ENCODE results near the gene KAT2B.

The KAT2B gene

GRCh38 chr3:20056725-20057611, 16.7 kb downstream of the KAT2B start:
- H3K4me3 ChIP-seq (ENCODE audit: low read length): no peak overlapping the region
- peaks cover 48% of the 10 kb centered on the region for H3K4me1 ChIP-seq (ENCODE audit: control insufficient read depth, insufficient read depth, low read length)
- no peaks in the 10 kb centered on the region for H3K27me3 ChIP-seq (ENCODE audit: control insufficient read depth, insufficient read depth, low read length)
- H3K9ac ChIP-seq (ENCODE audit: low read depth, low read length): peak overlapping the region; percentile 53
- H3K36me3 ChIP-seq (ENCODE audit: insufficient read depth, low read length): no peaks in the 10 kb centered on the region
- no peaks in the 10 kb centered on the region for H3K9me3 ChIP-seq (replicated peaks; ENCODE audit: low read length)
- peak overlapping the region; percentile 52 for H3K4me2 ChIP-seq (ENCODE audit: low read length)

- Histone ChIP-seq H3K4me3 (ENCODE audit: low read length) (no peak overlapping the region), H3K36me3 (ENCODE audit: insufficient read depth, low read length) (no peaks in the 10 kb centered on the region), H3K27me3 (ENCODE audit: control insufficient read depth, insufficient read depth, low read length) (no peaks in the 10 kb centered on the region), H3K9ac (ENCODE audit: low read depth, low read length) (peak overlapping the region; percentile 22), H3K4me1 (ENCODE audit: control insufficient read depth, insufficient read depth, low read length) (peaks cover 48% of the 10 kb centered on the region), H3K9me3 (replicated peaks; ENCODE audit: low read length) (no peaks in the 10 kb centered on the region), H3K4me2 (ENCODE audit: low read length) (peak overlapping the region; percentile 50)
Observed at GRCh38 chr3:20057612-20058180, 17.4 kb downstream of the KAT2B start.

- H3K9ac ChIP-seq (ENCODE audit: low read depth, low read length): no peak overlapping the region
- no peak overlapping the region for H3K4me3 ChIP-seq (ENCODE audit: low read length)
- no peaks in the 10 kb centered on the region for H3K9me3 ChIP-seq (replicated peaks; ENCODE audit: low read length)
- H3K4me2 ChIP-seq (ENCODE audit: low read length): no peak overlapping the region
- peaks cover 36% of the 10 kb centered on the region for H3K4me1 ChIP-seq (ENCODE audit: control insufficient read depth, insufficient read depth, low read length)
- no peaks in the 10 kb centered on the region for H3K27me3 ChIP-seq (ENCODE audit: control insufficient read depth, insufficient read depth, low read length)
- H3K36me3 ChIP-seq (ENCODE audit: insufficient read depth, low read length): no peaks in the 10 kb centered on the region
Observed at GRCh38 chr3:20059929-20060328, 19.7 kb downstream of the KAT2B start.

- Histone ChIP-seq H3K4me3 (ENCODE audit: low read length) (peak overlapping the region; percentile 50), H3K9ac (ENCODE audit: low read depth, low read length) (no peak overlapping the region), H3K4me1 (ENCODE audit: control insufficient read depth, insufficient read depth, low read length) (peaks cover 25% of the 10 kb centered on the region), H3K9me3 (replicated peaks; ENCODE audit: low read length) (no peaks in the 10 kb centered on the region), H3K36me3 (ENCODE audit: insufficient read depth, low read length) (no peaks in the 10 kb centered on the region), H3K27me3 (ENCODE audit: control insufficient read depth, insufficient read depth, low read length) (no peaks in the 10 kb centered on the region), H3K4me2 (ENCODE audit: low read length) (peak overlapping the region; percentile 71)
Observed at GRCh38 chr3:20060974-20061685, 20.9 kb downstream of the KAT2B start.

GRCh38 chr3:20062996-20063395, 22.8 kb downstream of the KAT2B start:
- no peaks in the 10 kb centered on the region for H3K36me3 ChIP-seq (ENCODE audit: insufficient read depth, low read length)
- H3K4me1 ChIP-seq (ENCODE audit: control insufficient read depth, insufficient read depth, low read length): peaks cover 14% of the 10 kb centered on the region
- H3K9me3 ChIP-seq (replicated peaks; ENCODE audit: low read length): no peaks in the 10 kb centered on the region
- no peaks in the 10 kb centered on the region for H3K27me3 ChIP-seq (ENCODE audit: control insufficient read depth, insufficient read depth, low read length)
- H3K4me2 ChIP-seq (ENCODE audit: low read length): no peak overlapping the region
- no peak overlapping the region for H3K4me3 ChIP-seq (ENCODE audit: low read length)
- no peak overlapping the region for H3K9ac ChIP-seq (ENCODE audit: low read depth, low read length)

GRCh38 chr3:20064387-20064786, 24.1 kb downstream of the KAT2B start:
- Histone ChIP-seq H3K4me3 (ENCODE audit: low read length) (no peak overlapping the region), H3K27me3 (ENCODE audit: control insufficient read depth, insufficient read depth, low read length) (no peaks in the 10 kb centered on the region), H3K4me2 (ENCODE audit: low read length) (no peak overlapping the region), H3K4me1 (ENCODE audit: control insufficient read depth, insufficient read depth, low read length) (peaks cover 19% of the 10 kb centered on the region), H3K36me3 (ENCODE audit: insufficient read depth, low read length) (no peaks in the 10 kb centered on the region), H3K9me3 (replicated peaks; ENCODE audit: low read length) (no peaks in the 10 kb centered on the region), H3K9ac (ENCODE audit: low read depth, low read length) (no peak overlapping the region)

GRCh38 chr3:20064796-20065564, 24.7 kb downstream of the KAT2B start:
- no peak overlapping the region for H3K4me3 ChIP-seq (ENCODE audit: low read length)
- no peaks in the 10 kb centered on the region for H3K27me3 ChIP-seq (ENCODE audit: control insufficient read depth, insufficient read depth, low read length)
- no peaks in the 10 kb centered on the region for H3K9me3 ChIP-seq (replicated peaks; ENCODE audit: low read length)
- H3K36me3 ChIP-seq (ENCODE audit: insufficient read depth, low read length): no peaks in the 10 kb centered on the region
- peaks cover 19% of the 10 kb centered on the region for H3K4me1 ChIP-seq (ENCODE audit: control insufficient read depth, insufficient read depth, low read length)
- no peak overlapping the region for H3K4me2 ChIP-seq (ENCODE audit: low read length)
- no peak overlapping the region for H3K9ac ChIP-seq (ENCODE audit: low read depth, low read length)

GRCh38 chr3:20066079-20066478, 25.8 kb downstream of the KAT2B start:
- Histone ChIP-seq H3K9me3 (replicated peaks; ENCODE audit: low read length) (no peaks in the 10 kb centered on the region), H3K36me3 (ENCODE audit: insufficient read depth, low read length) (no peaks in the 10 kb centered on the region), H3K9ac (ENCODE audit: low read depth, low read length) (no peak overlapping the region), H3K4me3 (ENCODE audit: low read length) (no peak overlapping the region), H3K4me1 (ENCODE audit: control insufficient read depth, insufficient read depth, low read length) (peaks cover 17% of the 10 kb centered on the region), H3K27me3 (ENCODE audit: control insufficient read depth, insufficient read depth, low read length) (no peaks in the 10 kb centered on the region), H3K4me2 (ENCODE audit: low read length) (no peak overlapping the region)

- Histone ChIP-seq H3K4me1 (ENCODE audit: control insufficient read depth, insufficient read depth, low read length) (peaks cover 13% of the 10 kb centered on the region), H3K36me3 (ENCODE audit: insufficient read depth, low read length) (no peaks in the 10 kb centered on the region), H3K4me3 (ENCODE audit: low read length) (no peak overlapping the region), H3K27me3 (ENCODE audit: control insufficient read depth, insufficient read depth, low read length) (no peaks in the 10 kb centered on the region), H3K9me3 (replicated peaks; ENCODE audit: low read length) (no peaks in the 10 kb centered on the region), H3K4me2 (ENCODE audit: low read length) (peak overlapping the region; percentile 44), H3K9ac (ENCODE audit: low read depth, low read length) (no peak overlapping the region)
Observed at GRCh38 chr3:20066850-20067617, 26.8 kb downstream of the KAT2B start.

GRCh38 chr3:20068512-20069177, 28.4 kb downstream of the KAT2B start:
- Histone ChIP-seq H3K4me2 (ENCODE audit: low read length) (no peak overlapping the region), H3K36me3 (ENCODE audit: insufficient read depth, low read length) (no peaks in the 10 kb centered on the region), H3K4me3 (ENCODE audit: low read length) (no peak overlapping the region), H3K9ac (ENCODE audit: low read depth, low read length) (no peak overlapping the region), H3K9me3 (replicated peaks; ENCODE audit: low read length) (no peaks in the 10 kb centered on the region), H3K4me1 (ENCODE audit: control insufficient read depth, insufficient read depth, low read length) (peaks cover 13% of the 10 kb centered on the region), H3K27me3 (ENCODE audit: control insufficient read depth, insufficient read depth, low read length) (no peaks in the 10 kb centered on the region)

Data from skeletal muscle satellite cell (primary cell).